OCI-LY1 (cell line): ENCODE results near the gene CENPU.

Experiments used
- H2AFZ ChIP-seq: fragments of 200-600 bp; sonication (generic), shearing (Covaris generic); 2 replicates; pipeline ENCODE4 v1.6.0; 2014; ENCODE audit warnings: antibody characterized with exemption, mild to moderate bottlenecking, low read length
- H3F3A ChIP-seq: fragments of 200-600 bp; sonication (generic), shearing (Covaris generic); 2 replicates; pipeline ENCODE4 v1.6.0; 2014; ENCODE audit warnings: mild to moderate bottlenecking, antibody characterized with exemption, low read length, moderate library complexity; ENCODE audit not compliant: insufficient read depth
- H3K27ac ChIP-seq: fragments of 200-600 bp; sonication (generic); 2 replicates; pipeline ENCODE4 v1.5.1; 2014; ENCODE audit warnings: low read length, mixed run types, mild to moderate bottlenecking, low read depth; ENCODE audit not compliant: poor library complexity, severe bottlenecking
- H3K27me3 ChIP-seq: fragments of 200-600 bp; sonication (generic); 2 replicates; pipeline ENCODE4 v1.6.0; 2014; ENCODE audit warnings: antibody characterized with exemption, mild to moderate bottlenecking, low read length, moderate library complexity; ENCODE audit not compliant: insufficient read depth
- H3K36me3 ChIP-seq: fragments of 200-600 bp; sonication (generic); 2 replicates; pipeline ENCODE4 v1.6.1; 2014; ENCODE audit warnings: mild to moderate bottlenecking, antibody characterized with exemption, low read length, moderate library complexity, mixed read lengths; ENCODE audit not compliant: insufficient read depth
- H3K4me1 ChIP-seq: fragments of 200-600 bp; sonication (generic); 2 replicates; pipeline ENCODE4 v1.5.1; 2014; ENCODE audit warnings: mild to moderate bottlenecking, low read length, moderate library complexity; ENCODE audit not compliant: insufficient read depth, severe bottlenecking
- H3K4me2 ChIP-seq: fragments of 200-600 bp; sonication (generic), shearing (Covaris generic); 2 replicates; pipeline ENCODE4 v1.6.1; 2014; ENCODE audit warnings: low read length
- H3K4me3 ChIP-seq: fragments of 200-600 bp; sonication (generic); 2 replicates; pipeline ENCODE4 v1.5.1; 2014; ENCODE audit warnings: low read length, low read depth, mild to moderate bottlenecking, mixed read lengths; ENCODE audit not compliant: poor library complexity, severe bottlenecking
- H3K79me2 ChIP-seq: fragments of 200-600 bp; shearing (Covaris generic); 2 replicates; pipeline ENCODE4 v1.6.1; 2016; ENCODE audit warnings: mixed run types, low read length, mixed read lengths; ENCODE audit not compliant: insufficient read depth
- H3K9ac ChIP-seq: fragments of 200-600 bp; sonication (generic), shearing (Covaris generic); 2 replicates; pipeline ENCODE4 v1.6.1; 2014; ENCODE audit warnings: mild to moderate bottlenecking, low read length, mixed read lengths
- H3K9me2 ChIP-seq: fragments of 200-600 bp; sonication (generic), shearing (Covaris generic); 2 replicates; pipeline ENCODE4 v1.6.1; 2014; ENCODE audit warnings: low read depth, mild to moderate bottlenecking, low read length, mixed read lengths
- H3K9me3 ChIP-seq: fragments of 200-600 bp; shearing (Covaris generic); 2 replicates; pipeline ENCODE4 v1.6.1; 2014; ENCODE audit warnings: low read length, mixed read lengths
- H4K20me1 ChIP-seq: fragments of 200-600 bp; sonication (generic), shearing (Covaris generic); 2 replicates; pipeline ENCODE4 v1.6.0; 2016; ENCODE audit warnings: mild to moderate bottlenecking, low read length; ENCODE audit not compliant: insufficient read depth
- CTCF ChIP-seq: fragments of 200-600 bp; sonication (generic), shearing (Covaris generic); IDR thresholded peaks from 2 replicates; pipeline ENCODE4 v1.5.1; 2017; ENCODE audit warnings: mild to moderate bottlenecking, antibody characterized with exemption, low read length, moderate library complexity, mixed read lengths
- EZH2 ChIP-seq: fragments of 200-600 bp; sonication (generic), shearing (Covaris generic); IDR thresholded peaks from 2 replicates; pipeline ENCODE4 v1.8.0; 2017; ENCODE audit warnings: borderline replicate concordance, mixed run types, mild to moderate bottlenecking, antibody characterized with exemption, low read length, moderate library complexity, mixed read lengths

Gene CENPU

GRCh38 chr4:184669251-184669650 is 64.6 kb downstream of the CENPU start:
- H3K36me3 ChIP-seq = peaks cover 33% of the 10 kb centered on the region; the same call in 1 of the 2 replicates
- H2AFZ ChIP-seq = no peak overlapping the region
- no peak for TF ChIP-seq CTCF
- no peak for TF ChIP-seq EZH2
- H4K20me1 ChIP-seq = no peaks in the 10 kb centered on the region
- no peak overlapping the region for H3K4me2 ChIP-seq
- no peak overlapping the region for H3K27ac ChIP-seq
- H3K9me3 ChIP-seq = no peaks in the 10 kb centered on the region
- H3K4me3 ChIP-seq = no peak overlapping the region
- peaks cover 10% of the 10 kb centered on the region for H3K4me1 ChIP-seq
- H3K9ac ChIP-seq = no peak overlapping the region
- no peaks in the 10 kb centered on the region for H3K79me2 ChIP-seq
- no peaks in the 10 kb centered on the region for H3K27me3 ChIP-seq
- no peaks in the 10 kb centered on the region for H3F3A ChIP-seq
- no peaks in the 10 kb centered on the region for H3K9me2 ChIP-seq

GRCh38 chr4:184668511-184669114 is 65.3 kb downstream of the CENPU start:
- Histone ChIP-seq H2AFZ (no peak overlapping the region), H3K79me2 (no peaks in the 10 kb centered on the region), H3K4me1 (peaks cover 10% of the 10 kb centered on the region), H3F3A (no peaks in the 10 kb centered on the region), H3K4me3 (no peak overlapping the region), H3K36me3 (peaks cover 28% of the 10 kb centered on the region; the same call in 1 of the 2 replicates), H3K9me2 (no peaks in the 10 kb centered on the region), H3K27me3 (no peaks in the 10 kb centered on the region), H3K9me3 (no peaks in the 10 kb centered on the region), H3K27ac (peak overlapping the region; percentile 18), H4K20me1 (no peaks in the 10 kb centered on the region), H3K4me2 (peak overlapping the region; percentile 16; the same call in 1 of the 2 replicates), H3K9ac (no peak overlapping the region)
- TF ChIP-seq CTCF (no peak), EZH2 (no peak)

GRCh38 chr4:184668096-184668495 is 65.8 kb downstream of the CENPU start:
- peaks cover 32% of the 10 kb centered on the region; the same call in 1 of the 2 replicates for H3K36me3 ChIP-seq

More at GRCh38 chr4:184668096-184668495, 65.8 kb downstream of the CENPU start:
- no peaks in the 10 kb centered on the region for H3K9me3 ChIP-seq
- H3K27me3 ChIP-seq = no peaks in the 10 kb centered on the region
- H3F3A ChIP-seq = no peaks in the 10 kb centered on the region
- no peaks in the 10 kb centered on the region for H3K79me2 ChIP-seq
- H4K20me1 ChIP-seq = no peaks in the 10 kb centered on the region
- peak overlapping the region; percentile 16; the same call in 1 of the 2 replicates for H3K4me2 ChIP-seq
- no peak overlapping the region for H3K4me3 ChIP-seq
- no peak overlapping the region for H2AFZ ChIP-seq
- peaks cover 10% of the 10 kb centered on the region for H3K4me1 ChIP-seq
- H3K27ac ChIP-seq = peak overlapping the region; percentile 18
- TF ChIP-seq EZH2 (no peak), CTCF (no peak)
- H3K9ac ChIP-seq = no peak overlapping the region
- no peaks in the 10 kb centered on the region for H3K9me2 ChIP-seq
